ENCODE data around the gene EPHB1.

The EPHB1 gene

GRCh38 chr3:135099734-135100355, 304.8 kb downstream of the EPHB1 start:
- TF ChIP-seq GATA2 (IDR thresholded peaks at IDR 0.05; ENCODE audit: low read depth, low read length) (no peak), GATA3 (IDR thresholded peaks at IDR 0.05; ENCODE audit: low read depth, low read length) (no peak)

GRCh38 chr3:135100366-135100765, 305.3 kb downstream of the EPHB1 start:
- TF ChIP-seq GATA2 (IDR thresholded peaks at IDR 0.05; ENCODE audit: low read depth, low read length) (no peak), GATA3 (IDR thresholded peaks at IDR 0.05; ENCODE audit: low read depth, low read length) (no peak)

GRCh38 chr3:135103917-135104316, 308.9 kb downstream of the EPHB1 start:
- TF ChIP-seq GATA3 (IDR thresholded peaks at IDR 0.05; ENCODE audit: low read depth, low read length) (no peak), GATA2 (IDR thresholded peaks at IDR 0.05; ENCODE audit: low read depth, low read length) (0 out of 2 replicates have a peak, but pooled peaks have one; percentile 23)

- TF ChIP-seq GATA2 (IDR thresholded peaks at IDR 0.05; ENCODE audit: low read depth, low read length) (no peak), GATA3 (IDR thresholded peaks at IDR 0.05; ENCODE audit: low read depth, low read length) (no peak)
Measured at GRCh38 chr3:135106445-135106844, 311.4 kb downstream of the EPHB1 start.

GRCh38 chr3:135107043-135107442, 312.0 kb downstream of the EPHB1 start:
- TF ChIP-seq GATA2 (IDR thresholded peaks at IDR 0.05; ENCODE audit: low read depth, low read length) (no peak), GATA3 (IDR thresholded peaks at IDR 0.05; ENCODE audit: low read depth, low read length) (no peak)

GRCh38 chr3:135109681-135110080, 314.6 kb downstream of the EPHB1 start:
- TF ChIP-seq GATA3 (IDR thresholded peaks at IDR 0.05; ENCODE audit: low read depth, low read length) (no peak), GATA2 (IDR thresholded peaks at IDR 0.05; ENCODE audit: low read depth, low read length) (no peak)

GRCh38 chr3:135117977-135118376, 322.9 kb downstream of the EPHB1 start:
- TF ChIP-seq GATA3 (IDR thresholded peaks at IDR 0.05; ENCODE audit: low read depth, low read length) (no peak), GATA2 (IDR thresholded peaks at IDR 0.05; ENCODE audit: low read depth, low read length) (no peak)

- no peak for TF ChIP-seq GATA3 (IDR thresholded peaks at IDR 0.05; ENCODE audit: low read depth, low read length)
- TF ChIP-seq GATA2 (IDR thresholded peaks at IDR 0.05; ENCODE audit: low read depth, low read length), result no peak
Measured at GRCh38 chr3:135118792-135119191, 323.7 kb downstream of the EPHB1 start.

GRCh38 chr3:135125171-135125801, 330.2 kb downstream of the EPHB1 start:
- TF ChIP-seq GATA3 (IDR thresholded peaks at IDR 0.05; ENCODE audit: low read depth, low read length) (no peak), GATA2 (IDR thresholded peaks at IDR 0.05; ENCODE audit: low read depth, low read length) (no peak)

- no peak for TF ChIP-seq GATA3 (IDR thresholded peaks at IDR 0.05; ENCODE audit: low read depth, low read length)
Measured at GRCh38 chr3:135127946-135128470, 332.9 kb downstream of the EPHB1 start.

GRCh38 chr3:135128818-135129217, 333.8 kb downstream of the EPHB1 start:
- TF ChIP-seq GATA2 (IDR thresholded peaks at IDR 0.05; ENCODE audit: low read depth, low read length) (no peak), GATA3 (IDR thresholded peaks at IDR 0.05; ENCODE audit: low read depth, low read length) (no peak)

GRCh38 chr3:135131290-135131689, 336.2 kb downstream of the EPHB1 start:
- no peak for TF ChIP-seq GATA3 (IDR thresholded peaks at IDR 0.05; ENCODE audit: low read depth, low read length)
- peak; percentile 62 for TF ChIP-seq GATA2 (IDR thresholded peaks at IDR 0.05; ENCODE audit: low read depth, low read length)

- no peak for TF ChIP-seq GATA2 (IDR thresholded peaks at IDR 0.05; ENCODE audit: low read depth, low read length)
- no peak for TF ChIP-seq GATA3 (IDR thresholded peaks at IDR 0.05; ENCODE audit: low read depth, low read length)
Measured at GRCh38 chr3:135133905-135134683, 339.0 kb downstream of the EPHB1 start.

- TF ChIP-seq GATA2 (IDR thresholded peaks at IDR 0.05; ENCODE audit: low read depth, low read length), result no peak
- TF ChIP-seq GATA3 (IDR thresholded peaks at IDR 0.05; ENCODE audit: low read depth, low read length), result no peak
Measured at GRCh38 chr3:135134684-135135075, 339.6 kb downstream of the EPHB1 start.

All from SH-SY5Y (cell line).